Measurements from ENCODE around the gene GCA.

Gene GCA, protein sequence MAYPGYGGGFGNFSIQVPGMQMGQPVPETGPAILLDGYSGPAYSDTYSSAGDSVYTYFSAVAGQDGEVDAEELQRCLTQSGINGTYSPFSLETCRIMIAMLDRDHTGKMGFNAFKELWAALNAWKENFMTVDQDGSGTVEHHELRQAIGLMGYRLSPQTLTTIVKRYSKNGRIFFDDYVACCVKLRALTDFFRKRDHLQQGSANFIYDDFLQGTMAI

DNA sequence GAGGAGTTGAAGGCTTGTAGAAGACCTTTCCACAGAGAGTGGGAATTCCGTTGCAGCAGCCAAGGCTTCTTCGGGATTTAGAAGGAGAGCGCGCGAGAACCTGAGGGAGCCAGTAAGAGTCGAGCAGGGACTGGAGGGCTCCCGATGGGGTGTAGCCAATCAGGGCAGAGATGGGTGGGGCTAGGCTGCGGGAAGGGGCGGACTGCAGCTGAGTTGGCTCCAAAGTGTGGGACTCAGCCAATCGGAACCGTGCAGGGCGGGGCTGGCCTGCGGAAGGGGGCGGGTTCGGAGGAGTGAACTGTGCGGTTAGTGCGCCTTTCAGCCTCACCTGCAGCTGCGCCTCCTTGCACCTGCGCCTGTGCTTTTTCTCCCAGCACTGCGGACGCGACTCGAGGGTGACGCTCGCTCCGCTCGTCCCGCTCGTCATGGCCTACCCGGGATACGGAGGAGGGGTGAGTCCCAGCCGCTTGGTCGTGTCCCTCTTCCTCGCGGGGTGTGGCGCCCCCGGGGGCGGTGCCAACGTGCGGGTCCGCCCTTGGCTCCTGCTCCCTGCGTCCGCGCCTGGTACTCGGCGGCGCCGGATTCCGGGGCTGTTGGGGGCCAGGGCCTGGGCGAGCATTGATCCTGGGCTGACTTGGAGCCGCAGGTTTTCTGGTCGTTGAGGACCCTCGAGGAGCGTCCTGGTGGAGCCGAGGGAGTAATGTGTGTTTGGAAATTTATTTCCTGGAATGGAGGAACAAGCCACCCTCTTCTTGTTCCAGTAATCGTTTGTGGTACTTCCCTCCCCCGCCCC lies at the start of gene GCA:
GCA (plus strand) TSS at position 309 of the 793 bp plus-strand sequence; CDS start at position 426, 117 bp downstream.
- Histone ChIP-seq H3K4me3 (ENCODE audit: low read depth, low read length) (peak within 1 kb of the TSS; percentile 69), H3K36me3 (ENCODE audit: control insufficient read depth, insufficient read depth, low read length) (no peaks in the 10 kb centered on the region), H3K27me3 (ENCODE audit: control insufficient read depth, insufficient read depth, low read length) (peaks cover 6% of the 10 kb centered on the region), H3K9me3 (ENCODE audit: control insufficient read depth, insufficient read depth, low read length) (no peaks in the 10 kb centered on the region), H3K9ac (ENCODE audit: low read depth, low read length) (peak within 1 kb of the TSS; percentile 19), H3K4me1 (ENCODE audit: control insufficient read depth, insufficient read depth, low read length) (peaks cover 4% of the 10 kb centered on the region)

DNA sequence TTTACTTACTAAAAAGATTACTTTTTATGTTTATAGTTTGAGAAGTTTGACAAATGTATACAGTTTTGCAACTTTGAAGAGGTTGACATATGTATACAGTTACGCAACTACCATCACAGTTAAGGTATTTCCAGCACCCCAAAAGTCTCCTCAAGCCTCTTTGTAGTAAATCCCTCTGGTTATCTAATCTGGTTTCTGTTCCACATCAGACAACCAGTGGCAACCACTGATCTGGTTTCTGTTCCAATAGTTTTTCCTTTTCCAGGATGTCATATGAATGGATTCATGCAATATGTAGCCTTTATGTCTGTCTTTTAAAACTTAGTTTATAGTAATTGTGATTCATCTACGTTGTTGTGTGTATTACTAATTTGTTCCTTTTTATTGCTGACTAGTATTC lies 48.9 kb upstream of the GCA start:
- no peaks in the 10 kb centered on the region for H3K27me3 ChIP-seq (ENCODE audit: control insufficient read depth, insufficient read depth, low read length)
- H3K36me3 ChIP-seq (ENCODE audit: control insufficient read depth, insufficient read depth, low read length): no peaks in the 10 kb centered on the region
- H3K4me3 ChIP-seq (ENCODE audit: low read depth, low read length): no peak overlapping the region
- H3K9ac ChIP-seq (ENCODE audit: low read depth, low read length): no peak overlapping the region
- no peaks in the 10 kb centered on the region for H3K4me1 ChIP-seq (ENCODE audit: control insufficient read depth, insufficient read depth, low read length)
- H3K9me3 ChIP-seq (ENCODE audit: control insufficient read depth, insufficient read depth, low read length): no peaks in the 10 kb centered on the region

DNA sequence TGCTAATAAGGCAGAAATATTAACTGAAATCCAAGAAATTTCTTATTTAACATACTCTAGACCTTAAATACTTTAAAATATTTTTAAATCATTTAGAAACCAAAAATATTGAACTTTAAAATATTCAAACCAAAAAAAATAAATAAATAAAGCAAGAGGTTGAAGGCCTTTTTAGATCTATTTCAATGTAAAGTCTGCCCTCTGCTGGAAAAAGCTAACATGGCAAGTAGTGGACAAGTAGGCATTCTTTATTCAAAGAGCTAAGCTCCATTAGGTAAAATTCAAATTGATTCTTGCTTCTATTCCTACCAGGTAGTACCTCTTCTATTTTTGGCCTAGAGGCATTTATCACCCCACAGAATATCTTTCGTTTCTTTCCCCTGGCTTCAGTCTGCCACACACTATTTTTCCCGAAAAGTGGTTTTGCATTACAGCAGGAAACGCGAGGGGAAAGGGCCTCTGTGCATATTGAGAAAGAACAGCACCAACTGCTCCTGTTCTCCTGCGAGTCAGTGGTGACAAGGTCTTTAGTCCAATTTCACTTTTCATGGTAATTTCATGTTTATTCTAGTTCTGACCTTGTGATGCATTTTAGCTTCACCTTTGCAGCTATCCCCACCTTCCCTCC lies 45.9 kb upstream of the GCA start:
- Histone ChIP-seq H3K9me3 (ENCODE audit: control insufficient read depth, insufficient read depth, low read length) (no peaks in the 10 kb centered on the region), H3K27me3 (ENCODE audit: control insufficient read depth, insufficient read depth, low read length) (no peaks in the 10 kb centered on the region), H3K4me1 (ENCODE audit: control insufficient read depth, insufficient read depth, low read length) (no peaks in the 10 kb centered on the region), H3K36me3 (ENCODE audit: control insufficient read depth, insufficient read depth, low read length) (no peaks in the 10 kb centered on the region), H3K9ac (ENCODE audit: low read depth, low read length) (no peak overlapping the region), H3K4me3 (ENCODE audit: low read depth, low read length) (no peak overlapping the region)

DNA sequence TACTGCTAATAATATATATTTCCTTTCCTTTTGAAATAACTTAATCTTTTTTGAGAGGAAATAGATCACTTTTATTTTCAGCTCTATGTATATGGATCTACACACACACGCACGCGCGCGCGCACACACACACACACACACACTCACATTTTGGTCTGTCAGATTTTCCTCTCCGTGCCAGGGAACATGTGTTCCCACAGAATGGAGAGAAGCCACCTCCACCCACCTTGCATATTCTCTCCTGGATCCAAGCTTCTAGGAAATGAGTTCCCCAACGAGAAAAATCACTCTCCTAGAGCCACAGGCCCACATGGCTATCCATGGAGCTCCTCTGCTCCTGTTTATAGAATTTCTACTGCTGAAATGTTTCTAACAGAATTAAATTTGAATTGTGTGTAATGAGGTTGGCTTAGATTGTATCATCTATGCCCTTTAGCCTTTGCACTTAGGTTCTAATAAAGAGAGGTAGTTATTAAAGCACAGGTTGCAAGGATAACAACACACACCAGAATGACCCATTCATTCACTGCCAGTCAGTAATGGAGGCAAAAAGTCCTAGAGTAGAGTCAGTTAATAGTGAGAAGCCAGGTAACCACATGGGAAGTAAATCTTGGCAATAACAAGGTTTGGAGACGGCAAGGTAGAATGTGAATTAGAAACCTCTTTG lies 45.1 kb upstream of the GCA start:
- no peaks in the 10 kb centered on the region for H3K36me3 ChIP-seq (ENCODE audit: control insufficient read depth, insufficient read depth, low read length)
- H3K4me1 ChIP-seq (ENCODE audit: control insufficient read depth, insufficient read depth, low read length): no peaks in the 10 kb centered on the region

DNA sequence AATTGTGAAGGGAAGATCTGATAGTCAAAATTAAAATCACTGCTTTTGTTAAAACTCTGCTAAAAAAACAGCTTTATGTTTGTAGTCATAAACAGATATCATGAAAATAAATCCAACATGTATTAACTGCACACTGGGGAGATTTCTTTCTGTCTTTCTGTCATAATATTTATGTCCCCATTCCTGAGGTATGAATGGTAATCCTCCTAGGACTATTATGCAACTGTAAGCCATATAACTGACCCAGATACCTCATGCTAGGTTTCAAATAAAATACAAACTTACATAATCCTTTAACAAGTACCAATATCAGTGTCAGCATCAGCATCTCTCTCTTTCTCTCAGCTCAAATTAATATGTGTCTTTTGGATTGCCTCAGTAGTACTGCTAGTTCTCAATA lies 43.7 kb upstream of the GCA start:
- no peaks in the 10 kb centered on the region for H3K4me1 ChIP-seq (ENCODE audit: control insufficient read depth, insufficient read depth, low read length)
- H3K27me3 ChIP-seq (ENCODE audit: control insufficient read depth, insufficient read depth, low read length): no peaks in the 10 kb centered on the region
- H3K9ac ChIP-seq (ENCODE audit: low read depth, low read length): no peak overlapping the region
- no peaks in the 10 kb centered on the region for H3K36me3 ChIP-seq (ENCODE audit: control insufficient read depth, insufficient read depth, low read length)
- H3K9me3 ChIP-seq (ENCODE audit: control insufficient read depth, insufficient read depth, low read length): no peaks in the 10 kb centered on the region
- H3K4me3 ChIP-seq (ENCODE audit: low read depth, low read length): no peak overlapping the region

More for the DNA sequence above, 45.1 kb upstream of the GCA start:
- Histone ChIP-seq H3K9ac (ENCODE audit: low read depth, low read length) (no peak overlapping the region), H3K9me3 (ENCODE audit: control insufficient read depth, insufficient read depth, low read length) (no peaks in the 10 kb centered on the region), H3K27me3 (ENCODE audit: control insufficient read depth, insufficient read depth, low read length) (no peaks in the 10 kb centered on the region), H3K4me3 (ENCODE audit: low read depth, low read length) (no peak overlapping the region)

DNA sequence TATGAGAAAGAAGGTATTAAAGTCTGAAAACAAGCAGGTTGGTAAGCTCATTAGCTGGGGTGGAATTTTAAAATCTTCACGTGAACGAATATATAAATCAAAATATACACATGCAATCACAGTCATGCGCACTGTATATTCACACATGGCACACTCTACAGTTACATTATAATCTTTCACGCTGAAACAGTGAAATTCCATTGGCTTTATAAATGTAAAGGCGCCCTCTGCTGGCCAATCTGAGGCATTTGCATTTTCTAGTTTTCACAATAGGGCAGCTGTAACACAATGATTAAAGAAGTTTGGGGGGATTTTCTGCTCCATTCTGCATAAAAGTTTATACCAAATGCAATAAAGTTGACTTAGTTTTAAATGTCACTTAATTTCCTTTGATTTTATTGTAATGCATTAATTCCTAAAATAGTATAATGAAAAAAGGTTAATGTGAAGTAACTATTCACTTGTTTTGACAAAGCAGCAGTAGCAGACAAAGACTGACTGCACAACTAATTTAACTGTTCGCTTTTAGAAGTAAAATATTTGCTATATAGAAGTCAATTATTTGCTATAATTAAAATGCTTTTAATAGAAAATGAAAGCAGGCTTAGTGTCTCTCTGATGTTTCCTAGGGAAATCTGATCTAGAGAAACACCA lies 42.7 kb upstream of the GCA start:
- Histone ChIP-seq H3K9ac (ENCODE audit: low read depth, low read length) (no peak overlapping the region), H3K9me3 (ENCODE audit: control insufficient read depth, insufficient read depth, low read length) (no peaks in the 10 kb centered on the region), H3K4me3 (ENCODE audit: low read depth, low read length) (no peak overlapping the region), H3K36me3 (ENCODE audit: control insufficient read depth, insufficient read depth, low read length) (no peaks in the 10 kb centered on the region), H3K27me3 (ENCODE audit: control insufficient read depth, insufficient read depth, low read length) (no peaks in the 10 kb centered on the region), H3K4me1 (ENCODE audit: control insufficient read depth, insufficient read depth, low read length) (no peaks in the 10 kb centered on the region)

DNA sequence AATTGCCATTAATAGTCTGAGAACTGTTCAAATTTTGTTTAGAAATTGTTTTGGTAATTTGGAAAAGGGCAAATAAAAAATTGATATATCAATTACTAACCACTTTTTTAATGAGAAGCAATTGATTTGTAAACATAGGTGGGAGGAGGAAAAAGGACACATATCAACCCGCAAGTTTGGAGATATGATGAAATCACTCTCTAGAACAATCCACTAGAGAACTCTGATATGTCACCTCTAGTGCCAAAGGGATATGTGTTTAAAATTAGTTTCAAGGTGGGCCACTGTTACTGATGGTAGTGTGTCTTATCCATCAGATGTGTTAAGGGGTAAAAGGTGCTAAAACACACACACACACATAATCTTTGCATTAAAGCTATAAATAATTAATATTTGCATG lies 42.1 kb upstream of the GCA start:
- Histone ChIP-seq H3K36me3 (ENCODE audit: control insufficient read depth, insufficient read depth, low read length) (no peaks in the 10 kb centered on the region), H3K9me3 (ENCODE audit: control insufficient read depth, insufficient read depth, low read length) (no peaks in the 10 kb centered on the region), H3K27me3 (ENCODE audit: control insufficient read depth, insufficient read depth, low read length) (no peaks in the 10 kb centered on the region), H3K4me3 (ENCODE audit: low read depth, low read length) (no peak overlapping the region), H3K4me1 (ENCODE audit: control insufficient read depth, insufficient read depth, low read length) (no peaks in the 10 kb centered on the region), H3K9ac (ENCODE audit: low read depth, low read length) (no peak overlapping the region)

DNA sequence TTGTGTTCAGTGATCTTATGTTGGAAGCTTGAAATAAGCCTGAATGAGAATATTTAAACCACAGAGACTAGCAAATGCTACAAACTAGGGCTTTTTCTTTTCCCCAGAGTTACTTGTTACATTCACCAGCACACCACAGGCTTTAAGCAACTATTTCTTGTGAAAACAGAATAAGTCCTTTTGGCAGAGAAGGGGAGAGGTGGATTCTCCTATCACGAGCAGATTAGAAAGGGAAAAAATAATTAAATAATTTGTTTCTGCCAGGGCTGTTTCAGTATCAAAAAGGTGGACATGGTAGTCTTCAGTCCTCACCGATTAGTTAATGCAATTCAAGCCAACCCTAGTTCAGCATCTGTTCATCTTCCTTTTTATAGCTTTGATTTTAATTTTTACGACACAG lies 38.0 kb upstream of the GCA start:
- Histone ChIP-seq H3K4me3 (ENCODE audit: low read depth, low read length) (no peak overlapping the region), H3K27me3 (ENCODE audit: control insufficient read depth, insufficient read depth, low read length) (no peaks in the 10 kb centered on the region), H3K36me3 (ENCODE audit: control insufficient read depth, insufficient read depth, low read length) (no peaks in the 10 kb centered on the region), H3K9me3 (ENCODE audit: control insufficient read depth, insufficient read depth, low read length) (no peaks in the 10 kb centered on the region), H3K9ac (ENCODE audit: low read depth, low read length) (no peak overlapping the region), H3K4me1 (ENCODE audit: control insufficient read depth, insufficient read depth, low read length) (no peaks in the 10 kb centered on the region)

DNA sequence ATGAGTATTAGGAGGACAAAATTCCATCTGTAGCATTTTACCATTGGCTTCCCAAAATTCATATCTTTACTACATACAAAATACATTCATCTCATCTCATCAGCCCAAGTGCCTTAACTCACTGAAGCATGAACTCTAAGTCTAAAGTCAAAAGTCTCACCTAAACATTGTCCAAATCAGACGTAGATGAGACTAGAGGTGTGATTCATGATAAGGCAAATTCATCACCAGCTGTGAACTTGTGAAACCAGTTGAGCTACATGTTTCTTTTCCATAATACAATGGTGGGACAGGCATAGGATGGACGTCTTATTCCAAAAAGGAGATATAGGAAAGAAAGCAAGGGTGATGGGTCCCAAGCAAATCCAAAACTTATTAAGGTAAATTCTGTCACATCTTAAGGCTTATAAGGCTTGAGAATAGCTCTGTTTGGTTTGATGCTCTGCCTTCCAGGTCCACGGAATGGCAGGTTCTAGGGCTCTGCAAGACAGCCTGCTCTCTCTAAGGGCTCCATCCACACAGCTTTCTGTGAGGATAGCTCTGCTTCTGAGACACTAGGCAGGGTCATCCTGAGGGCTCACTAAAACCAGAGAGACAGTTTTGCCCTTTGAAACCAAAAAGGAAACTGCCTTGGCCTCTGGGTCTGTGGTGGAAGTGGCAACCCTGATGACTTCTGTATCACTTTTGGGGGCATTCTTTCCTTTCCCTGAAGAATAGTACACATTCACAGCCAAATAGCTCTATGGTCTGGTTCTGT lies 35.0 kb upstream of the GCA start:
- Histone ChIP-seq H3K27me3 (ENCODE audit: control insufficient read depth, insufficient read depth, low read length) (no peaks in the 10 kb centered on the region), H3K36me3 (ENCODE audit: control insufficient read depth, insufficient read depth, low read length) (no peaks in the 10 kb centered on the region), H3K4me3 (ENCODE audit: low read depth, low read length) (no peak overlapping the region), H3K9ac (ENCODE audit: low read depth, low read length) (no peak overlapping the region), H3K4me1 (ENCODE audit: control insufficient read depth, insufficient read depth, low read length) (no peaks in the 10 kb centered on the region), H3K9me3 (ENCODE audit: control insufficient read depth, insufficient read depth, low read length) (no peaks in the 10 kb centered on the region)

DNA sequence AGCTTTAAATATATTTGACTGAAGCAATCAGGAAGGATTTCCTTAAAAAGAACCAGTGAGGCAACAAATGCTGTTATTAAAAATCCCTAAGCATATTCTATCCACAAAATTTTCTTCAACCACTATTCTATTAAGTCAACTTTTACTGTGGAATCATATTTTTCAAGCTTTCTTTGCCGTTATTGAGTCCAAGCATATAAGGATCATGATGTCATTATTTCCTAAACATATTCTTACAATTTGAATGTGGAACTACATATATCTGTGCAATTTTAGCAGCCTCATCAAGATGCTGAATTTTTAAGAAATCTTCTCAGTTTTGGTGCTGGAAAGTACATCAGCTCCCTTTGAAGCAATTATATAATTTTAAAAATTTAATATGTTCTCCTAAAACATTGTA lies 31.1 kb upstream of the GCA start:
- no peaks in the 10 kb centered on the region for H3K36me3 ChIP-seq (ENCODE audit: control insufficient read depth, insufficient read depth, low read length)
- H3K4me1 ChIP-seq (ENCODE audit: control insufficient read depth, insufficient read depth, low read length): no peaks in the 10 kb centered on the region
- H3K9me3 ChIP-seq (ENCODE audit: control insufficient read depth, insufficient read depth, low read length): no peaks in the 10 kb centered on the region
- H3K27me3 ChIP-seq (ENCODE audit: control insufficient read depth, insufficient read depth, low read length): peaks cover 6% of the 10 kb centered on the region
- no peak overlapping the region for H3K4me3 ChIP-seq (ENCODE audit: low read depth, low read length)
- no peak overlapping the region for H3K9ac ChIP-seq (ENCODE audit: low read depth, low read length)

DNA sequence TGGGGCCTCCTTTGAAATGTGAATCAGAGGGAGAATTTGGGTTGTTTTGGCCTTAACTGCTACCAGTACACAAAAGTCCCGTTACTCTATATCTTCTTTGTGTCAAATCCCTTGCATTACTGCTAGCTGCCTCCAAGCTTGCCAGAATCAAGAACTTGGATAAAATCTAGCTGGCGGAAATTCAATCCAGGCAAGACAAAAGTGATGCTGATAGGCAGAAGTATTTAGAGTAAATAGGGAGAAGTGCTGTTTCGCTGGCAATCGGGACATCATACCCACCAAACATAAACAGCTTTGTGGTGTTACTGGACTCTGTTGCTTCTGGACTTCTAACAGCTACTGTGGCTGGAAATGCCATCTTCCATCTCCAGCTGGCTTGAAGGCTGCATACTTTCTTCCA lies 28.0 kb upstream of the GCA start:
- H3K4me1 ChIP-seq (ENCODE audit: control insufficient read depth, insufficient read depth, low read length): peaks cover 3% of the 10 kb centered on the region
- H3K27me3 ChIP-seq (ENCODE audit: control insufficient read depth, insufficient read depth, low read length): peaks cover 10% of the 10 kb centered on the region
- H3K9ac ChIP-seq (ENCODE audit: low read depth, low read length): no peak overlapping the region
- no peak overlapping the region for H3K4me3 ChIP-seq (ENCODE audit: low read depth, low read length)
- H3K9me3 ChIP-seq (ENCODE audit: control insufficient read depth, insufficient read depth, low read length): no peaks in the 10 kb centered on the region
- H3K36me3 ChIP-seq (ENCODE audit: control insufficient read depth, insufficient read depth, low read length): no peaks in the 10 kb centered on the region

All from iPS-15b (cell line).